GM19468 (cell line): Measurements from ENCODE around the gene CTSZ.
"Not testable (repeated sequence)": the region's sequence is repeated elsewhere in the genome, so short reads cannot be mapped to it uniquely, and the experiment has no call there.

ENCODE experiments used
- ATAC-seq: cut with Tn5 transposase; IDR thresholded peaks from one replicate; pipeline ENCODE4 v1.9.1; 2021; ENCODE audit warnings: mild to moderate bottlenecking, moderate library complexity, moderate number of reproducible peaks; ENCODE audit not compliant: unreplicated experiment; ENCODE audit errors: extremely low read depth

CTSZ gene

GRCh38 chr20:58953050-58953449 is 54.0 kb downstream of the CTSZ start:
- ATAC-seq: no peak

- no peak for ATAC-seq
Measured at GRCh38 chr20:58950603-58951002, 56.5 kb downstream of the CTSZ start.

GRCh38 chr20:58947797-58948388 is 59.2 kb downstream of the CTSZ start:
- ATAC-seq: not testable (repeated sequence)

- no peak for ATAC-seq
Measured at GRCh38 chr20:58945965-58946631, 61.0 kb downstream of the CTSZ start.
